OCI-LY1 (cell line): Measurements from ENCODE around the gene TPO.

Experiments used
- EZH2 ChIP-seq: fragments of 200-600 bp; sonication (generic), shearing (Covaris generic); IDR thresholded peaks from 2 replicates; pipeline ENCODE4 v1.8.0; 2017; ENCODE audit warnings: borderline replicate concordance, mixed run types, mild to moderate bottlenecking, antibody characterized with exemption, low read length, moderate library complexity, mixed read lengths
- TF ChIP-seq, protein P1 (sequence below): fragments of 200-600 bp; sonication (generic), shearing (Covaris generic); IDR thresholded peaks from 2 replicates; pipeline ENCODE4 v1.5.1; 2017; ENCODE audit warnings: mild to moderate bottlenecking, antibody characterized with exemption, low read length, moderate library complexity, mixed read lengths

DNA sequence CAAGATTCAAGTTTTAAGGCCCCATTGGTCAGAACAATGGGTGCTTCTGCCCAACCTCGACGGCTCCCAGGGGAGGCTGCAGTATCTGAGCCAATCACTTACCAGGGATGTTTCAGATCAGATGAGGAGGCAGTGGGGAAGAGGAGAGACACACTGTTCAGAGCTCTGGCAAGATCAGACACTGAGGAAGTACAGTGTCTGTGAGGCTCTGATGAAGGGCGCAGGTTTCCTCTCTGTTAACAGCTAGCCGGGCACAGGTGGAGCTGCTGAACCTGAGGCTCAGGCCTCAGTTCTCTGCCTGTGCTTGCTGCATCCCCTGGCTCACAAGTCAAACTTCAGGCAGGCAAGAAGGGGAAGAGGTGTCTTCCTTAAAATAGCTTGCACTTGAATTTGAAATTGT, 69.7 kb downstream of the TPO start:
- TF ChIP-seq, protein P1, sequence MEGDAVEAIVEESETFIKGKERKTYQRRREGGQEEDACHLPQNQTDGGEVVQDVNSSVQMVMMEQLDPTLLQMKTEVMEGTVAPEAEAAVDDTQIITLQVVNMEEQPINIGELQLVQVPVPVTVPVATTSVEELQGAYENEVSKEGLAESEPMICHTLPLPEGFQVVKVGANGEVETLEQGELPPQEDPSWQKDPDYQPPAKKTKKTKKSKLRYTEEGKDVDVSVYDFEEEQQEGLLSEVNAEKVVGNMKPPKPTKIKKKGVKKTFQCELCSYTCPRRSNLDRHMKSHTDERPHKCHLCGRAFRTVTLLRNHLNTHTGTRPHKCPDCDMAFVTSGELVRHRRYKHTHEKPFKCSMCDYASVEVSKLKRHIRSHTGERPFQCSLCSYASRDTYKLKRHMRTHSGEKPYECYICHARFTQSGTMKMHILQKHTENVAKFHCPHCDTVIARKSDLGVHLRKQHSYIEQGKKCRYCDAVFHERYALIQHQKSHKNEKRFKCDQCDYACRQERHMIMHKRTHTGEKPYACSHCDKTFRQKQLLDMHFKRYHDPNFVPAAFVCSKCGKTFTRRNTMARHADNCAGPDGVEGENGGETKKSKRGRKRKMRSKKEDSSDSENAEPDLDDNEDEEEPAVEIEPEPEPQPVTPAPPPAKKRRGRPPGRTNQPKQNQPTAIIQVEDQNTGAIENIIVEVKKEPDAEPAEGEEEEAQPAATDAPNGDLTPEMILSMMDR = no peak
- no peak for TF ChIP-seq EZH2
